ENCODE data around the gene BRD3.
"Not testable (repeated sequence)": the region's sequence is repeated elsewhere in the genome, so short reads cannot be mapped to it uniquely, and the experiment has no call there.

The BRD3 gene

DNA sequence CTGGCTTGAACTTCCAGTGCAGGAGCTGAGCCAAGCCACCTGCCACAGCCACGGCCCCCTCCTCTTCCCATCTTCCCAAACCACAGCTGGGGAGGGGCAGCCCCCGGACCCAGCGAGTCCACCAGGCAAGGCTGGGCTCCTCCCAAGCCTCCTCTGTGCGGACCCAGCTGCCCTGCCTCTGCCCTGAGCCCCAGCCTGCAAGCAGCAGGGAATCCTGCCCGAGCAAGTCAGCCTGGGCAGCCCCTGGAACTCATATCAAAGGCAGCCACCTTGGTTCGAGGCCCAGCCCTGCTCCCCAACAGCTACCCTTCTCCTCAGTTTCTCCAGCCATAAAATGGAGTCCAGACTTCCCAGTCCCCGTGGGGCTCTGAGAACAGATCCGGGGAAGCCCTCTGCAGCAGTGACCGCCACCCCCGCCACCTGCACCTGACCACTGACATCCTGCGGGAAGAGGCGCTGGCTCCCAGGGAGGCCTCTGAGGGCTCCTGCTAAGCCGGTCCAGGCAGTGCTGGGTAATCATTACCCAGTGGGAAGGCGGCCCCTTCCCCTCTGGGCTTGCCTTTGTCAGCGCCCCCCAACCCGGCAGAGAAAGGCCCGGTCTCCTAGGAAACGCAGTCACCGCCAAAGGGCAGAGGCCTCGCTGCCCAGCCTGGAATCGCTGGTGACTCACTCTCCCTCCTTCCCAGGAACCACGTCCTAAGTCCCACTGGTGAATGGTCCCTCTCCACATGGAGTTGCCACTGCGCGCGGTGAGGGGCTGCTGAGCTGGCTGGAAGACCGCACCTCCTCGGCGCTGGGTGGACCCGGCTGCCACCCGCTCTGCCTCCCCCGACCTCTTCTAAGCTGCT, 77.2 kb downstream of the BRD3 start:
- DNase-seq = peak; percentile 17

GRCh38 chr9:133989625-133990365, 78.0 kb downstream of the BRD3 start:
- DNase-seq = no peak

DNA sequence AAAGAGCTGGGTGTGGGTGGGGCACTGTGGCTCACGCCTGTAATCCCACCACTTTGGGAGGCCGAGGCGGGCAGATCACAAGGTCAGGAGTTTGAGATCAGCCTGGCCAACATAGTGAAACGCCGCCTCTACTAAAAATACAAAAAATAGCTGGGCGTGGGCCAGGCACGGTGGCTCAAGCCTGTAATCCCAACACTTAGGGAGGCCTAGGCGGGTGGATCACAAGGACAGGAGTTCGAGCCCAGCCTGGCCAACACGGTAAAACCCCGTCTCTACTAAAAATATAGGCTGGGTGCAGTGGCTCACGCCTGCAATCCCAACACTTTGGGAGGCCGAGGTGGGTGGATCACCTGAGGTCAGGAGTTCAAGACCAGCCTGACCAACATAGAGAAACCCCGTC, 79.1 kb downstream of the BRD3 start:
- not testable (repeated sequence) for DNase-seq

DNA sequence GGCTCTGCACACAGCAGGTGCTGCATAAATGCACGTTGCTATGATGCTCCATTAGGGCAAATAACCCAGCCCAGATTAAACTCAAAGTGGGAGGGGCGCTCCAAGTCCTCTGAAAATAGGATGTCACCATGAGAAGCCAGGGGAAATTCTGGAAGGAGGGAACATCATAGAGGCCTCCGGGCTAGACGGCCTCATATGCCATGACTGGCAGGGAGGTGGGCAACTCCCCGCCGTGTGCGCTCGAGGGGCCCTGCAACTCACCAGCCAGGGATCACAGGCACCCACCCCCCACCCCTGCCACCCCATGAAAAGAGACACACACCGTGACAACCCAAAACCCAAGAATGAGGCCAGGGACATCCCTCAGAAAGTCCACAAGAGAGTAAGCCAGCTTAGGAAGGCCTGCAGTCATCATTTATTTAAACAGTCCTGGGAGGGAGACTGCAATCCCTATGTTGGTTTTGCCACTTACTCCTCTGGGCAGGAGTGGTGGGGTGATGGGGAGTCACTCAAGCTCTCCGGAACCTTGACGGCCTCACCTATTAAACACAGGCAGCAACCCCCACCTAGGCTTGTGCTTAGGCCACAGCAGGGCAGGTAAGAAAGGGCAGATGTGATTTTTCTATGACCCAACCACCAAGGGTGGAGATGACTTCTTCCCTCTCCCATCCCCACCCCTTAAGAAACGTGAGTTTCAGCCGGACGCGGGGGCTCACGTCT, 79.7 kb downstream of the BRD3 start:
- DNase-seq = no peak

DNA sequence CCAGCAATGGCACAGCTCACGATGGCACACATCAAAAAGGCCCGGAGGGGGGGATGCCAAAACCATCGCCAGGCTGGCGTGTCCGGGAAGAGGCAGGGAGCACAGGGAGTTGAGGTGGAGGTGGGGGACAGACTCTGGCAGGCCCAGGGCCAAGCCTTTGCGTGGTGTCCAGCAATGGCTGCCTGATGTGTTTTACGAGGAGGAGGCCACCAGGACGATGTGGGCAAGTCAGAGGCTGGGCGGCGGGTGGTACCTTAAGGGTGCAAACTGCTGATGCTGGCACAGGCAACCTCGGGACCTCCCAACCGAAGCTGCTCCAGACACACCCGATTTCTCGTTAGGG, 80.4 kb downstream of the BRD3 start:
- DNase-seq = no peak

GRCh38 chr9:133986774-133987445, 80.9 kb downstream of the BRD3 start:
- no peak for DNase-seq

- DNase-seq = no peak
Observed at GRCh38 chr9:133986061-133986460, 81.8 kb downstream of the BRD3 start.

DNA sequence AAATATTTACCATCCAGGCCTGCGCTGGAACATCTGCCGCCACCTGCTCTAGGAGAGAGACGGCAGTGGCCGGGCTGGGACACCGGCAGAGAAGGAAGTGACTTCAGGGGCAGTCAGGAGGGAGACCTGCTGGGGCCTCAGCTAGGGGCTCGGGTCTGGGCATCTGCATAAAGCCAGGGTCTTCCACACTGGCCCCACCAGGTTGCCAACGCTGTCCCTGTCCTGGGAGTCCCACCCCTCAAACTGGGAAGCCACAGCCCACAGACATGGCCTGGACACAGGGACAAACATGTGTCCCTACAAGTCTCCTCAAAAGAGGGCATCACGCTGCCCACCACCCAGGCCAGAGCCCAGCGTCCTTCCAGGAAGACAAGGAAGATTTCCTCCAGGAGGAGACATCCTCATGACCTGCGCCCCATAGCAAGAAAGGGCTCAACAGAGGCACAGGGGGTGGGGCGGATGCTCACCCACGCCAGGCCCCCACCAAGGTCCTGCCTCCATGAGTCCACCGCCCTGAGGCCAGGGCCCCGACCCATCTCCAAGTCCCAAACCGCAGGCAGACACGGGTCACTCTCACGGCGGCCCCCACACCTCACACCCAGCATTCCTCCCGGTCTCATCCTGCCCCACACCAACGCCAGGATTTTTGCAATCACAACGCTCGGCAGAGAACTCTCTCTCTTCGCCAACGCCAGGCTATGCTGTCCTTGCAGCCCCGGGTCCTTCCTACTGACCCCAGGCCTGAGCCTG, 84.7 kb downstream of the BRD3 start:
- DNase-seq = no peak

GRCh38 chr9:133981958-133982681, 85.7 kb downstream of the BRD3 start:
- DNase-seq = no peak

- DNase-seq = no peak
Observed at GRCh38 chr9:133981589-133981957, 86.3 kb downstream of the BRD3 start.

DNA sequence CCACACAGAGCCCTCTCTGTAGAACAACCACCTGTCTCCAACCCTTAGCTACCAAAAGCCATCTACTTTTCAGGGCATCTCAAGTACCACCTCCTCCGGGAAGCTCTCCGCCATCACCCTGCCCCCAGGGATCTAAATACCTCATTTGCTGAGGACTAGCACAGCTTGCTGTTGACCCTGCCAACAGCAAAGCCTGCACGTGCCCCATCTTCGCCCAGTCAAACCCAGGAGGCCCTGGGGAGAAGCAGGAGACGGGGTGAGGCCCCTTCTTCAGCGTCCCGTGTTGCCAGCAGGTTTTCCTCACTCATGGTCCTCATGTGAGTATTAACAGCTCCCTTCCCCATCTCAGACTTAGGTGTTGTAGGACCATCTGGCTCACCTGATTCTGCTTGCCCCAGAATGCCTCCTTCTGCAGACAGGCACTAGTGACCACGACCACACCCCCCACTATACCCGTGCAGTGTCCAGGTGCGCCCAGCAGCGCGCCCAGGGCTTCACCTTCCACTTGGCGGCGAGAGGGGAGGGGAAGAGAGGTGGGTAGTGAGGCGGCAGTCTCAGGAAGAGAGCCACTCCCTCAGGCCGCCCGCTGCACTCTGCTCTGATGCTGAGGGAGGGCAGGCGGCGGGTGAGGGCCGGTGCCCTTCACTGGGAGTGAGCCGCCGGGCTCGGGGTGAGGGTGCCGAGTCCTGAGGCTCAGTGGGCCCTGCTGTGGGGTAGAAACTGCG, 86.8 kb downstream of the BRD3 start:
- no peak for DNase-seq
